GM12878 (cell line): ENCODE results near the gene CACNA1E. TPM values are rescaled to one million over a fixed set of nuclear protein-coding genes. Genes with fewer than 3 reads are reported as not detected.

ENCODE experiments used
- ATAC-seq: fragments of 200-7000 bp; cut with Tn5 transposase; 3 replicates; pipeline ENCODE4 v1.9.1; 2020; ENCODE audit warnings: mild to moderate bottlenecking, moderate library complexity
- BruUV-seq: library from RNA; stranded (reverse); fragments of 400-500 nt; replicated peaks from 2 replicates; lab custom pipeline; 2021; lab: Mats Ljungman, UMichigan
- CTCF ChIA-PET: fragments of 300-600 bp; sonication (Branson Sonifier 250); formaldehyde crosslinking; extraction: SDS; loops from one replicate; lab custom pipeline; 2021; ENCODE audit warnings: inconsistent platforms; lab: Yijun Ruan, JAX
- POLR2A ChIA-PET: fragments of 350-600 bp; formaldehyde crosslinking; extraction: SDS; loops from one replicate; lab custom pipeline; 2021; ENCODE audit warnings: inconsistent platforms; lab: Charles Lee
- RAD21 ChIA-PET: fragments of 300-600 bp; sonication (Branson Sonifier 250); formaldehyde crosslinking; loops from one replicate; lab custom pipeline; 2023; ENCODE audit warnings: antibody characterized with exemption; ENCODE audit not compliant: unreplicated experiment; lab: Charles Lee
- SMC1A ChIA-PET: fragments of 300-600 bp; sonication (Branson Sonifier 250); formaldehyde crosslinking; loops from one replicate; lab custom pipeline; 2023; ENCODE audit not compliant: unreplicated experiment, uncharacterized antibody; lab: Charles Lee
- DNase-seq: peaks from one replicate; pipeline ENCODE4 v3.0.0-alpha.2; 2011; ENCODE audit warnings: low read depth, low spot score
- FAIRE-seq: peaks from 3 replicates; lab custom pipeline; 2011; peaks lifted over from hg19 to GRCh38; lab: Jason Lieb, UNC
- H2AFZ ChIP-seq: 2 replicates; pipeline ENCODE4 v1.6.0; 2011; ENCODE audit warnings: low read depth, low read length, control low read depth; ENCODE audit not compliant: control insufficient read depth
- H3K27ac ChIP-seq: 2 replicates; pipeline ENCODE4 v1.5.1; 2011; ENCODE audit warnings: control low read depth; ENCODE audit not compliant: control insufficient read depth, insufficient read depth
- H3K27me3 ChIP-seq, 2 experiments: replicated peaks in 1 of 2; 2 replicates each; pipeline versions ENCODE4 v1.6.0 to v1.6.1; 2011; ENCODE audit warnings: low read length in 1 of 2; ENCODE audit not compliant: control insufficient read depth in 2 of 2, insufficient read depth in 2 of 2
- H3K36me3 ChIP-seq, 2 experiments: 2 replicates each; pipeline ENCODE4 v1.5.1; 2011; ENCODE audit warnings: low read length in 1 of 2; ENCODE audit not compliant: control insufficient read depth in 2 of 2, insufficient read depth in 2 of 2
- H3K4me1 ChIP-seq: 2 replicates; pipeline ENCODE4 v1.6.1; 2011; ENCODE audit warnings: mild to moderate bottlenecking, low read length, moderate library complexity, mixed read lengths; ENCODE audit not compliant: control insufficient read depth, insufficient read depth
- H3K4me2 ChIP-seq: 2 replicates; pipeline ENCODE4 v1.6.0; 2011; ENCODE audit warnings: control low read depth; ENCODE audit not compliant: control insufficient read depth, insufficient read depth
- H3K4me3 ChIP-seq: fragments of 200-600 bp; sonication (generic); 2 replicates; pipeline ENCODE4 v1.5.1; 2016
- H3K79me2 ChIP-seq: 2 replicates; pipeline ENCODE4 v1.6.0; 2011; ENCODE audit warnings: low read length; ENCODE audit not compliant: control insufficient read depth, insufficient read depth
- H3K9ac ChIP-seq: 2 replicates; pipeline ENCODE4 v1.8.0; 2011; ENCODE audit warnings: low read length, control low read depth, mixed read lengths; ENCODE audit not compliant: control insufficient read depth, insufficient read depth
- H3K9me3 ChIP-seq: replicated peaks from 3 replicates; pipeline ENCODE4 v1.5.1; 2011; ENCODE audit warnings: mild to moderate bottlenecking, low read length; ENCODE audit not compliant: control insufficient read depth, insufficient read depth
- H4K20me1 ChIP-seq: 2 replicates; pipeline ENCODE4 v1.6.0; 2011; ENCODE audit not compliant: control insufficient read depth, insufficient read depth
- CHD2 ChIP-seq: IDR thresholded peaks from 2 replicates; pipeline ENCODE4 v1.6.1; 2011; ENCODE audit warnings: low read depth, low read length, improper control_type of control experiment, borderline replicate concordance
- CREM ChIP-seq: IDR thresholded peaks from 2 replicates; pipeline ENCODE4 v1.6.1; 2014; ENCODE audit warnings: antibody characterized with exemption, low read depth
- CTCF ChIP-seq, 3 experiments: IDR thresholded peaks in 2 of 3; conservative IDR thresholded peaks in 1 of 3; 2 replicates each; pipeline ENCODE4 v1.5.1; 2011; ENCODE audit warnings: low read depth in 3 of 3, low read length in 3 of 3, mild to moderate bottlenecking in 3 of 3, control low read depth in 2 of 3, moderate library complexity in 2 of 3, inconsistent platforms in 1 of 3, mixed read lengths in 1 of 3; ENCODE audit not compliant: control insufficient read depth in 2 of 3, insufficient read depth in 1 of 3; ENCODE audit errors: extremely low read depth in 1 of 3
- FOXK2 ChIP-seq: fragments of 450-650 bp; IDR thresholded peaks from 2 replicates; pipeline ENCODE4 v1.6.1; 2017; ENCODE audit warnings: mild to moderate bottlenecking, moderate library complexity
- MYC ChIP-seq: IDR thresholded peaks from 2 replicates; pipeline ENCODE4 v1.6.1; 2011; ENCODE audit warnings: mild to moderate bottlenecking, low read length, moderate library complexity, inconsistent platforms; ENCODE audit not compliant: insufficient read depth, insufficient replicate concordance, insufficient read length, severe bottlenecking
- NR2C2 ChIP-seq: IDR thresholded peaks from 2 replicates; pipeline ENCODE4 v1.6.1; 2011; ENCODE audit warnings: borderline replicate concordance, low read depth; ENCODE audit not compliant: control insufficient read depth, insufficient read length
- RAD51 ChIP-seq: fragments of 450-650 bp; IDR thresholded peaks from 2 replicates; pipeline ENCODE4 v1.6.1; 2016; ENCODE audit warnings: moderate library complexity, mild to moderate bottlenecking, inconsistent platforms
- RB1 ChIP-seq: fragments of 450-650 bp; formaldehyde crosslinking; IDR thresholded peaks from 2 replicates; pipeline ENCODE4 v1.6.1; 2017; ENCODE audit warnings: mild to moderate bottlenecking, borderline replicate concordance
- SIX5 ChIP-seq: IDR thresholded peaks from 2 replicates; pipeline ENCODE4 v1.6.1; 2011; ENCODE audit warnings: mild to moderate bottlenecking, low read depth, low read length, moderate library complexity; ENCODE audit not compliant: severe bottlenecking
- SPI1 ChIP-seq: IDR thresholded peaks from 2 replicates; pipeline ENCODE4 v1.6.1; 2011; ENCODE audit warnings: low read depth, mild to moderate bottlenecking, low read length, moderate library complexity, borderline replicate concordance; ENCODE audit not compliant: insufficient read depth
- STAT1 ChIP-seq: fragments of 450-650 bp; conservative IDR thresholded peaks from 2 replicates; pipeline ENCODE4 v1.6.1; 2014; ENCODE audit warnings: antibody characterized with exemption, mild to moderate bottlenecking
- ZNF384 ChIP-seq: IDR thresholded peaks from 2 replicates; pipeline ENCODE4 v1.6.1; 2012; ENCODE audit warnings: low read depth, mild to moderate bottlenecking, low read length, improper control_type of control experiment, borderline replicate concordance
- WGBS: methylation state at CpG from one replicate; pipeline ENCODE4 v1.1.6; 2016; ENCODE audit warnings: low lambda C conversion rate; ENCODE audit not compliant: insufficient replicate concordance, insufficient coverage; ENCODE audit errors: missing lambda C conversion rate; 5-methylcytosine and 5-hydroxymethylcytosine counted together
- in situ Hi-C: fragments of 300-500 bp; cut with MboI; formaldehyde crosslinking; loops from 9 replicates; pipeline ENCODE4 v1.14.3; 2018; ENCODE audit warnings: mixed read lengths
- intact Hi-C: fragments of 100-400 bp; cut with micrococcal nuclease; formaldehyde crosslinking; loops from one replicate; pipeline ENCODE4 v1.14.2; 2022; ENCODE audit not compliant: unreplicated experiment
- polyA plus RNA-seq, 11 experiments: library from polyadenylated mRNA; depleted of rRNA in 4 of 11; unstranded in 6 of 11; stranded (reverse) in 5 of 11; fragments of >200 nt; fragmentation: Nextera tagmentation in 4 of 11; fragmentation: Illumina TruSeq in 1 of 11; extraction: Ambion mirVana in 4 of 11; extraction: Trizol in 1 of 11; gene quantifications; 1 replicate in 1 of 11; 2 replicates in 10 of 11; pipeline versions ENCODE4 v1.2.1 to v1.2.3, GENCODE V29; 2011 to 2016; ENCODE audit warnings: inconsistent platforms in 2 of 11, missing spikeins in 2 of 11, low read depth in 1 of 11
- total RNA-seq, 4 experiments: library from RNA; depleted of rRNA in 3 of 4; stranded (reverse); fragments of >200 nt in 3 of 4; fragmentation: Illumina TruSeq in 1 of 4; extraction: Trizol in 1 of 4; gene quantifications; 2 replicates each; pipeline versions ENCODE4 v1.2.1 to v1.2.3, GENCODE V29; 2013 to 2021

CACNA1E gene
- total and polyA plus RNA-seq, 10 of the 15 experiments (the other 5 are each of a cell fraction or from before 2014, with no cell fraction given), result 0.57 to 22.0 (median 8.5) TPM

- BruUV-seq, result no TSS peak
- in situ Hi-C loops, result no loop called here
- CTCF ChIA-PET, result interaction anchor here (1.0 to 2.0 kb wide), 4 partner anchors 28 to 70 kb away, joined by 3 to 6 read pairs (median 4); no protein-coding TSS in a partner anchor
These were observed 75.8 kb downstream of the CACNA1E start for GRCh38 chr1:181559142-181559541.

More at GRCh38 chr1:181559142-181559541, 75.8 kb downstream of the CACNA1E start:
- no peak for TF ChIP-seq MYC
- TF ChIP-seq STAT1, result no peak
- TF ChIP-seq FOXK2, result no peak
- TF ChIP-seq CREM, result no peak
- no peak for TF ChIP-seq ZNF384
- TF ChIP-seq CTCF (IDR thresholded peaks at IDR 0.05 in 2 of 3, conservative IDR thresholded peaks at IDR 0.05 in 1 of 3; ENCODE audit: control insufficient read depth in 2 of 3, extremely low read depth in 1 of 3, insufficient read depth in 1 of 3, low read depth in 3 of 3, low read length in 3 of 3), result no peak
- TF ChIP-seq SPI1, result no peak
- no peak for TF ChIP-seq RB1
- TF ChIP-seq NR2C2, result no peak
- TF ChIP-seq CHD2, result no peak
- TF ChIP-seq RAD51, result no peak
- no peak for TF ChIP-seq SIX5
- H3K79me2 ChIP-seq, result no peaks in the 10 kb centered on the region
- H3K4me3 ChIP-seq, result no peak overlapping the region
- H3K36me3 ChIP-seq, result no peaks in the 10 kb centered on the region
- no peak overlapping the region for H2AFZ ChIP-seq
- WGBS, result 0% methylated on average over 1 of the region's 1 CpG
- H3K27me3 ChIP-seq, result no peaks in the 10 kb centered on the region
- ATAC-seq (no peak), DNase-seq (no peak), FAIRE-seq (no peak)
- no peaks in the 10 kb centered on the region for H3K9me3 ChIP-seq
- SMC1A ChIA-PET, result interaction anchor here (0.8 to 1.4 kb wide), 5 partner anchors 10 to 277 kb away, joined by 3 to 4 read pairs (median 4); partner anchors contain the start of gene CACNA1E
- no peak overlapping the region for H3K9ac ChIP-seq
- no peak overlapping the region for H3K27ac ChIP-seq
- RAD21 ChIA-PET, result interaction anchor here (0.6 to 2.1 kb wide), 5 partner anchors 8 to 117 kb away, joined by 3 to 9 read pairs (median 3); no protein-coding TSS in a partner anchor
- H3K4me2 ChIP-seq, result no peak overlapping the region
- no peaks in the 10 kb centered on the region for H4K20me1 ChIP-seq
- intact Hi-C loops, result no loop called here
- no peaks in the 10 kb centered on the region for H3K4me1 ChIP-seq
- POLR2A ChIA-PET, result interaction anchor here (1.1 to 1.6 kb wide), 2 partner anchors 40 to 45 kb away, joined by 4 read pairs; no protein-coding TSS in a partner anchor
